Thymus (tissue), 11 donors: ENCODE results near the gene MAN2B2. TPM values are rescaled to one million over a fixed set of nuclear protein-coding genes. Genes with fewer than 3 reads are reported as not detected.

ENCODE experiments used
- DNase-seq, 9 donors: peaks; one replicate each; pipeline ENCODE4 v3.0.0-alpha.2; 2013; ENCODE audit warnings: low spot score in 9 of 9, low read depth in 6 of 9, missing footprints in 1 of 9
- H3K27ac ChIP-seq, 2 donors: one replicate each; pipeline ENCODE4 v1.5.1; 2013; ENCODE audit warnings: control low read depth in 1 of 2, low read depth in 1 of 2, low read length in 1 of 2, mild to moderate bottlenecking in 1 of 2, moderate library complexity in 1 of 2
- H3K27me3 ChIP-seq, 2 donors: one replicate each; pipeline ENCODE4 v1.5.1; 2013; ENCODE audit warnings: low read length in 1 of 2; ENCODE audit not compliant: control insufficient read depth in 2 of 2, insufficient read depth in 1 of 2
- H3K36me3 ChIP-seq, 2 donors: one replicate each; pipeline ENCODE4 v1.5.1; 2013; ENCODE audit warnings: low read length in 1 of 2, mild to moderate bottlenecking in 1 of 2, moderate library complexity in 1 of 2; ENCODE audit not compliant: control insufficient read depth in 2 of 2, insufficient read depth in 2 of 2
- H3K4me1 ChIP-seq, 2 donors: one replicate each; pipeline ENCODE4 v1.5.1; 2013; ENCODE audit warnings: low read length in 2 of 2; ENCODE audit not compliant: control insufficient read depth in 2 of 2, insufficient read depth in 2 of 2
- H3K4me3 ChIP-seq, 2 donors: one replicate each; pipeline ENCODE4 v1.5.1; 2013; ENCODE audit warnings: low read length in 2 of 2, control low read depth in 1 of 2, mild to moderate bottlenecking in 1 of 2
- H3K9me3 ChIP-seq, 2 donors: one replicate each; pipeline ENCODE4 v1.5.1; 2013; ENCODE audit warnings: low read length in 1 of 2, mild to moderate bottlenecking in 1 of 2; ENCODE audit not compliant: control insufficient read depth in 2 of 2, insufficient read depth in 1 of 2
- WGBS: extraction: QIAGEN DNeasy Blood & Tissue Kit; methylation state at CpG from one replicate; pipeline ENCODE4 v1.1.7; 2013; 5-methylcytosine and 5-hydroxymethylcytosine counted together
- polyA plus RNA-seq: library from polyadenylated mRNA; stranded (reverse); fragments of 200-250 nt; gene quantifications from one replicate; pipeline ENCODE4 v1.2.3, GENCODE V29; 2013
- total RNA-seq: library from RNA; stranded (reverse); fragments of 120-200 nt; gene quantifications from one replicate; pipeline ENCODE4 v1.2.4, GENCODE V29; 2013
- donor health status: healthy.

Gene MAN2B2
- total and polyA plus RNA-seq, 2 donors: 6.7 to 14.3 TPM

GRCh38 chr4:6549890-6550620 lies 24.9 kb upstream of the MAN2B2 start:
- no peak for DNase-seq
- H3K9me3 ChIP-seq: peaks cover 0 to 4% of the 10 kb centered on the region in 2 donors
- no peaks in the 10 kb centered on the region for H3K36me3 ChIP-seq
- no peak overlapping the region for H3K4me3 ChIP-seq
- H3K4me1 ChIP-seq: no peaks in the 10 kb centered on the region
- no peak overlapping the region for H3K27ac ChIP-seq
- 73% methylated on average over 13 of the region's 13 CpGs for WGBS
- H3K27me3 ChIP-seq: peaks cover 0 to 5% of the 10 kb centered on the region in 2 donors

- no peaks in the 10 kb centered on the region for H3K4me1 ChIP-seq
- H3K9me3 ChIP-seq: peaks cover 0 to 4% of the 10 kb centered on the region in 2 donors
- no peak overlapping the region for H3K4me3 ChIP-seq
- DNase-seq: no peak
- WGBS: 94% methylated on average over 3 of the region's 3 CpGs
- peaks cover 0 to 6% of the 10 kb centered on the region in 2 donors for H3K27me3 ChIP-seq
- no peaks in the 10 kb centered on the region for H3K36me3 ChIP-seq
- H3K27ac ChIP-seq: no peak overlapping the region
These were observed 24.2 kb upstream of the MAN2B2 start for GRCh38 chr4:6550821-6551220.

- 96% methylated on average over 2 of the region's 2 CpGs for WGBS
- Histone ChIP-seq H3K27me3 (peaks cover 0 to 8% of the 10 kb centered on the region in 2 donors), H3K27ac (no peak overlapping the region), H3K4me1 (no peaks in the 10 kb centered on the region), H3K9me3 (peaks cover 0 to 4% of the 10 kb centered on the region in 2 donors), H3K36me3 (no peaks in the 10 kb centered on the region), H3K4me3 (no peak overlapping the region)
- DNase-seq: no peak
These were observed 23.3 kb upstream of the MAN2B2 start for GRCh38 chr4:6551660-6552059.

- DNase-seq: no peak
- H3K36me3 ChIP-seq: no peaks in the 10 kb centered on the region
- 90% methylated on average over 13 of the region's 13 CpGs for WGBS
- no peaks in the 10 kb centered on the region for H3K4me1 ChIP-seq
- peaks cover 0 to 26% of the 10 kb centered on the region in 2 donors for H3K27me3 ChIP-seq
- peaks cover 0 to 4% of the 10 kb centered on the region in 2 donors for H3K9me3 ChIP-seq
- no peak overlapping the region for H3K4me3 ChIP-seq
- no peak overlapping the region for H3K27ac ChIP-seq
These were observed 19.5 kb upstream of the MAN2B2 start for GRCh38 chr4:6555519-6555918.

- Histone ChIP-seq H3K27ac (no peak overlapping the region), H3K27me3 (peaks cover 2 to 33% of the 10 kb centered on the region in 2 donors), H3K36me3 (no peaks in the 10 kb centered on the region), H3K4me1 (no peaks in the 10 kb centered on the region), H3K4me3 (no peak overlapping the region), H3K9me3 (peaks cover 0 to 4% of the 10 kb centered on the region in 2 donors)
- DNase-seq: no peak
- 84% methylated on average over 6 of the region's 6 CpGs for WGBS
These were observed 18.7 kb upstream of the MAN2B2 start for GRCh38 chr4:6556263-6556662.

- no peak overlapping the region for H3K27ac ChIP-seq
- WGBS: 84% methylated on average over 5 of the region's 5 CpGs
- no peaks in the 10 kb centered on the region for H3K9me3 ChIP-seq
- no peak for DNase-seq
- H3K36me3 ChIP-seq: no peaks in the 10 kb centered on the region
- H3K4me1 ChIP-seq: no peaks in the 10 kb centered on the region
- no peak overlapping the region for H3K4me3 ChIP-seq
- H3K27me3 ChIP-seq: peaks cover 8 to 43% of the 10 kb centered on the region in 2 donors
These were observed 17.8 kb upstream of the MAN2B2 start for GRCh38 chr4:6557185-6557584.

- WGBS: 83% methylated on average over 10 of the region's 10 CpGs
- Histone ChIP-seq H3K9me3 (no peaks in the 10 kb centered on the region), H3K27ac (no peak overlapping the region), H3K4me1 (no peaks in the 10 kb centered on the region), H3K36me3 (no peaks in the 10 kb centered on the region), H3K4me3 (no peak overlapping the region), H3K27me3 (peaks cover 14 to 49% of the 10 kb centered on the region in 2 donors)
- no peak for DNase-seq
These were observed 17.1 kb upstream of the MAN2B2 start for GRCh38 chr4:6557856-6558255.

GRCh38 chr4:6560416-6561172 lies 14.4 kb upstream of the MAN2B2 start:
- DNase-seq: no peak
- Histone ChIP-seq H3K27ac (no peak overlapping the region), H3K27me3 (peaks cover 36 to 71% of the 10 kb centered on the region in 2 donors), H3K4me3 (no peak overlapping the region), H3K36me3 (no peaks in the 10 kb centered on the region), H3K9me3 (peaks cover 0 to 2% of the 10 kb centered on the region in 2 donors), H3K4me1 (no peaks in the 10 kb centered on the region)
- 81% methylated on average over 10 of the region's 10 CpGs for WGBS

- H3K27me3 ChIP-seq: peaks cover 38 to 74% of the 10 kb centered on the region in 2 donors
- no peak overlapping the region for H3K4me3 ChIP-seq
- no peaks in the 10 kb centered on the region for H3K4me1 ChIP-seq
- H3K27ac ChIP-seq: no peak overlapping the region
- H3K36me3 ChIP-seq: no peaks in the 10 kb centered on the region
- peaks cover 0 to 2% of the 10 kb centered on the region in 2 donors for H3K9me3 ChIP-seq
- DNase-seq: no peak
- 20% methylated on average over 6 of the region's 6 CpGs for WGBS
These were observed 13.8 kb upstream of the MAN2B2 start for GRCh38 chr4:6561173-6561516.
